ENCODE data around the gene LMTK3.

DNA sequence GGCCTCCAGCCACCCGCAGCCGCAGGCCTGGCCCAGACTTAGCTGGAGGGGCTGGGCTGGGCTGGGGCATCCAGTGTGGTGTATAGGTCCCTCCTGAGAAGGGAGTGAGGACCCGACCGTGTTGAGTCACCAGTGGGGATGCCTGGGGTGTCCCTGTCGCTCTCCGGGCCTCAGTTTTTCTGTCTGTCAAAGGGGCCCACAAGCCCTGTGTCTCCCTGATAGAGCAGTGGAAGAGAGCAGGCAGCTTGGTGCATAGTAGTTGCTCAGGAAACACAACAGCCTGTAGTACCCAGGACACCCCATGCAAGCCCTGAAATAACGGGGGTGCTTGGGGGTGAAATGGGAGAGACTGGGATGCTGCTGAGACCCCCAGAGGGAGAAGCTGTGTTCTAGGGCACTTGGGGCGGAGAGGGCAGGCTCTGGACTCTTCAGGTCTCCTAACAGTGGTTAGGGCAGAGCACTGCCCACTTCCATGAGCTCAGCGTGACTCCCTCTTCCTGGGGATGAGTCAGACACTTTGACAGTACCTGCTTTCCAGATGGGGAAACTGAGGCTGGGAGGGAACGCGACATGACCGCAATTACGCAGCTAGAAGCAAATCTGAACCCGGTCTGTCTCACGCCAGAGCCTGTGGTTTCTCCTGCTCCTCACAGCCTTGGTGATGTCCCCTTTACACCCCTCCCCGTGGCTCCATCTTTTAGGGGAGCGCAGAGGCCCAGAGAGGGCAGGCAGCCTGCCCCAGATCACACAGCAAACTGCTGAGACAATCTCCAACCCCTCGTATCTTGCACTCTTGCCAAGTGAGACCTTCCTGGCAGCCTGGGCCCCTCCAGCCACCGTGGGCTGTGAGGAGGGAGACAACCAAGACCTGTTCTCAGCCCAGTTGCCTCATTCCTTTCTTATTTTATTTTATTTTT lies 41.0 kb upstream of the LMTK3 start:
- no peak for TF ChIP-seq POLR2AphosphoS5 (IDR thresholded peaks at IDR 0.05)
- TF ChIP-seq, protein P1, sequence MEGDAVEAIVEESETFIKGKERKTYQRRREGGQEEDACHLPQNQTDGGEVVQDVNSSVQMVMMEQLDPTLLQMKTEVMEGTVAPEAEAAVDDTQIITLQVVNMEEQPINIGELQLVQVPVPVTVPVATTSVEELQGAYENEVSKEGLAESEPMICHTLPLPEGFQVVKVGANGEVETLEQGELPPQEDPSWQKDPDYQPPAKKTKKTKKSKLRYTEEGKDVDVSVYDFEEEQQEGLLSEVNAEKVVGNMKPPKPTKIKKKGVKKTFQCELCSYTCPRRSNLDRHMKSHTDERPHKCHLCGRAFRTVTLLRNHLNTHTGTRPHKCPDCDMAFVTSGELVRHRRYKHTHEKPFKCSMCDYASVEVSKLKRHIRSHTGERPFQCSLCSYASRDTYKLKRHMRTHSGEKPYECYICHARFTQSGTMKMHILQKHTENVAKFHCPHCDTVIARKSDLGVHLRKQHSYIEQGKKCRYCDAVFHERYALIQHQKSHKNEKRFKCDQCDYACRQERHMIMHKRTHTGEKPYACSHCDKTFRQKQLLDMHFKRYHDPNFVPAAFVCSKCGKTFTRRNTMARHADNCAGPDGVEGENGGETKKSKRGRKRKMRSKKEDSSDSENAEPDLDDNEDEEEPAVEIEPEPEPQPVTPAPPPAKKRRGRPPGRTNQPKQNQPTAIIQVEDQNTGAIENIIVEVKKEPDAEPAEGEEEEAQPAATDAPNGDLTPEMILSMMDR (IDR thresholded peaks at IDR 0.05 in 8 of 11, conservative IDR thresholded peaks at IDR 0.05 in 3 of 11), result no peak
- TF ChIP-seq POLR2A (IDR thresholded peaks at IDR 0.05), result no peak
